Aorta (tissue), 4 donors: Measurements from ENCODE around the gene ZNF765. TPM values are rescaled to one million over a fixed set of nuclear protein-coding genes. Genes with fewer than 3 reads are reported as not detected.

ENCODE experiments used
- polyA plus RNA-seq, 2 donors: library from polyadenylated mRNA; stranded (reverse); fragments of 200-250 nt; gene quantifications; one replicate each; pipeline ENCODE4 v1.2.3, GENCODE V29; 2013
- total RNA-seq, 2 donors: library from RNA; stranded (reverse); fragmentation: NEBNext Ultra II Directional; extraction: Animal tissue kit (Norgen Biotek cat#: 25700); gene quantifications; one replicate each; pipeline ENCODE4 v1.2.1, GENCODE V29; 2021
- donor health status: healthy with polysubstance abuse.
- donor health status: Bipolar disorder and iron deficiency.
- donor health status: DM: no; HTN: no; CAD: no.
- donor health status: DM: yes; HTN: yes; CAD: no.

The ZNF765 gene
- total and polyA plus RNA-seq, 4 donors: 2.8 to 13.5 (median 6.4) TPM

Other genes with a start within 250 kb of the ZNF765 start
- 10 to 100 TPM; 14.2 to 19.8 TPM for gene ZNF347, start 236.1 kb upstream of the ZNF765 start, total RNA-seq
- gene ZNF347, start 236.1 kb upstream of the ZNF765 start, polyA plus RNA-seq: 1 to 10 TPM; 2.0 to 3.6 TPM
- gene ZNF665, start 201.8 kb upstream of the ZNF765 start, total RNA-seq: 1 to 10 TPM; 4.4 to 9.2 TPM
- 1 to 10 TPM in 1 of 2 donors, under 1 TPM in 1; 0.38 to 5.4 TPM for gene ZNF665, start 201.8 kb upstream of the ZNF765 start, polyA plus RNA-seq
- 10 to 100 TPM; 18.5 to 23.5 TPM for gene ZNF677, start 140.3 kb upstream of the ZNF765 start, total RNA-seq
- gene ZNF677, start 140.3 kb upstream of the ZNF765 start, polyA plus RNA-seq: 1 to 10 TPM; 3.6 to 9.5 TPM
- not detected for gene VN1R2, start 136.9 kb upstream of the ZNF765 start, total RNA-seq
- not detected for gene VN1R2, start 136.9 kb upstream of the ZNF765 start, polyA plus RNA-seq
- not detected for gene VN1R4, start 127.4 kb upstream of the ZNF765 start, total RNA-seq
- gene VN1R4, start 127.4 kb upstream of the ZNF765 start, polyA plus RNA-seq: not detected
- gene ZNF845, start 61.4 kb upstream of the ZNF765 start, total RNA-seq: 1 to 10 TPM; 7.3 to 7.5 TPM
- 1 to 10 TPM; 1.7 to 2.6 TPM for gene ZNF845, start 61.4 kb upstream of the ZNF765 start, polyA plus RNA-seq
- gene ZNF525, start 29.4 kb upstream of the ZNF765 start, total RNA-seq: 10 to 100 TPM; 12.0 to 14.8 TPM
- 10 to 100 TPM in 1 of 2 donors, 1 to 10 TPM in 1; 8.4 to 16.3 TPM for gene ZNF525, start 29.4 kb upstream of the ZNF765 start, polyA plus RNA-seq
- gene ZNF761, start 36.8 kb downstream of the ZNF765 start, total RNA-seq: 10 to 100 TPM in 1 of 2 donors, 1 to 10 TPM in 1; 9.5 to 10.2 TPM
- 1 to 10 TPM; 4.5 to 8.0 TPM for gene ZNF761, start 36.8 kb downstream of the ZNF765 start, polyA plus RNA-seq
- 1 to 10 TPM; 3.0 to 4.0 TPM for gene ZNF813, start 72.6 kb downstream of the ZNF765 start, total RNA-seq
- gene ZNF813, start 72.6 kb downstream of the ZNF765 start, polyA plus RNA-seq: 1 to 10 TPM in 1 of 2 donors, under 1 TPM in 1; 0.69 to 2.3 TPM
- gene ZNF331, start 143.0 kb downstream of the ZNF765 start, total RNA-seq: 10 to 100 TPM; 21.4 to 59.6 TPM
- gene ZNF331, start 143.0 kb downstream of the ZNF765 start, polyA plus RNA-seq: 10 to 100 TPM in 1 of 2 donors, 1 to 10 TPM in 1; 7.3 to 13.3 TPM
- gene DPRX, start 236.8 kb downstream of the ZNF765 start, total RNA-seq: not detected
- gene DPRX, start 236.8 kb downstream of the ZNF765 start, polyA plus RNA-seq: not detected